T-cell (primary cell): ENCODE data around the gene PSTPIP2. TPM values are rescaled to one million over a fixed set of nuclear protein-coding genes. Genes with fewer than 3 reads are reported as not detected.

Source experiments
- ATAC-seq, 4 experiments: fragments of 200-7000 bp in 3 of 4; fragments of 150-1000 bp in 1 of 4; cut with Tn5 transposase; replicated peaks in 1 of 4; 1 replicate in 3 of 4; 2 replicates in 1 of 4; pipeline ENCODE4 v1.10.0; 2021; ENCODE audit warnings: moderate library complexity in 3 of 4, mild to moderate bottlenecking in 2 of 4, moderate number of reproducible peaks in 1 of 4
- CTCF ChIA-PET, 2 donors: fragments of 300-600 bp; sonication (Branson Sonifier 250); formaldehyde crosslinking; loops; one replicate each; lab custom pipeline; 2022; ENCODE audit warnings: antibody characterized with exemption in 2 of 2; lab: Charles Lee
- POLR2A ChIA-PET, 2 donors: fragments of 300-600 bp; sonication (Branson Sonifier 250); formaldehyde crosslinking; loops; one replicate each; lab custom pipeline; 2022; ENCODE audit warnings: antibody characterized with exemption in 2 of 2; lab: Charles Lee
- DNase-seq, 35 experiments: peaks; one replicate each; pipeline versions ENCODE4 v3.0.0 to v3.0.0-alpha.2; 2013 to 2023
- H3K27ac ChIP-seq: one replicate; pipeline ENCODE4 v1.5.1; 2013; ENCODE audit warnings: low read length
- H3K27me3 ChIP-seq, 2 experiments: replicated peaks in 1 of 2; 1 replicate in 1 of 2; 2 replicates in 1 of 2; pipeline versions ENCODE4 v1.6.1 to v1.7.0; 2013; ENCODE audit warnings: low read length in 1 of 2, mixed read lengths in 1 of 2; ENCODE audit not compliant: control insufficient read depth in 2 of 2, insufficient read depth in 2 of 2; ENCODE audit errors: extremely low read depth in 1 of 2
- H3K36me3 ChIP-seq, 2 donors: 1 replicate in 1 of 2; 2 replicates in 1 of 2; pipeline versions ENCODE4 v1.6.1 to v1.7.0; 2013; ENCODE audit warnings: low read length in 1 of 2; ENCODE audit not compliant: control insufficient read depth in 2 of 2, insufficient read depth in 1 of 2; ENCODE audit errors: extremely low read depth in 1 of 2
- H3K4me1 ChIP-seq, 2 experiments: 1 replicate in 1 of 2; 2 replicates in 1 of 2; pipeline versions ENCODE4 v1.6.1 to v1.7.0; 2013; ENCODE audit warnings: low read length in 2 of 2, mixed read lengths in 1 of 2; ENCODE audit not compliant: insufficient read depth in 2 of 2, control insufficient read depth in 1 of 2; ENCODE audit errors: extremely low read depth in 1 of 2
- H3K4me3 ChIP-seq, 2 donors: 1 replicate in 1 of 2; 2 replicates in 1 of 2; pipeline versions ENCODE4 v1.5.1 to v1.7.0; 2013; ENCODE audit warnings: mild to moderate bottlenecking in 2 of 2, low read length in 1 of 2, moderate library complexity in 1 of 2; ENCODE audit not compliant: control insufficient read depth in 1 of 2; ENCODE audit errors: extremely low read depth in 1 of 2
- H3K9me3 ChIP-seq: 2 replicates; pipeline ENCODE4 v1.7.0; 2013
- H3K27ac Mint-ChIP-seq, 2 donors: one replicate each; pipeline ENCODE4 v1.8.0; 2020 to 2021; ENCODE audit warnings: mild to moderate bottlenecking in 2 of 2, mixed read lengths in 2 of 2
- H3K27me3 Mint-ChIP-seq, 2 donors: one replicate each; pipeline ENCODE4 v1.8.0; 2021 to 2022; ENCODE audit warnings: mixed read lengths in 2 of 2
- H3K36me3 Mint-ChIP-seq: one replicate; pipeline ENCODE4 v1.8.0; 2021; ENCODE audit warnings: mixed read lengths
- H3K4me1 Mint-ChIP-seq, 3 donors: one replicate each; pipeline ENCODE4 v1.8.0; 2020 to 2022; ENCODE audit warnings: mixed read lengths in 3 of 3, mild to moderate bottlenecking in 1 of 3
- H3K4me3 Mint-ChIP-seq, 3 donors: one replicate each; pipeline ENCODE4 v1.8.0; 2020 to 2022; ENCODE audit warnings: mild to moderate bottlenecking in 3 of 3, mixed read lengths in 3 of 3, moderate library complexity in 3 of 3
- H3K9me3 Mint-ChIP-seq, 3 donors: one replicate each; pipeline ENCODE4 v1.8.0; 2020 to 2022; ENCODE audit warnings: mixed read lengths in 3 of 3
- WGBS: methylation state at CpG from one replicate; pipeline ENCODE4 v1.1.5; 2013; ENCODE audit warnings: missing lambda C conversion rate; ENCODE audit not compliant: insufficient coverage; 5-methylcytosine and 5-hydroxymethylcytosine counted together
- total RNA-seq, 35 experiments: library from RNA in 6 of 35; stranded (reverse) in 6 of 35; fragments of 120-200 nt in 1 of 35; gene quantifications; one replicate each; pipeline versions ENCODE4 v1.2.1 to v1.2.4 and lab custom pipeline; 2013 to 2026

PSTPIP2 gene
- total RNA-seq, 5 donors from 2014 or later (not counting 1 experiment from before 2014, with no cell fraction given), result 7.7 to 16.0 (median 11.4) TPM

DNA sequence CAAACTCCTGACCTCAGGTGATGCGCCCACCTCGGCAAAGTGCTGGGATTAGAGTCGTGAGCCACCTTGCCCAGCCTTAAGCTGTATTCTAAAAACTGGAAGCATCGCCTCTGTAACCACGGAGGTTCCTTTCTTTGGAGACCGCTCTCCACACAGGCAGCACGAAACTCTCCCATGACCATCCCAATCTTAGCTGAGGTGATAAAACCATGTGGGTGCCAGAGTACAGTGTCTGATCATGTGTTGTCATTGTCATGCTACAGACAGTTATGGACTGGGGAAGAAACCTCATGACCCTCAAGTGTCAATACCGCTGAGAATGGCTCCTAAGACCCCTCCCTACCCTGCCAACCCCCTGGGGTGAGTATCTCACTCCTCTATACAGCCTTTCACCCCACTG lies 63.5 kb downstream of the PSTPIP2 start:
- Histone ChIP-seq H3K4me1 (no peaks in the 10 kb centered on the region), H3K4me3 (no peak overlapping the region), H3K27ac (no peak overlapping the region), H3K9me3 (no peaks in the 10 kb centered on the region), H3K36me3 (peaks cover 0 to 18% of the 10 kb centered on the region in 2 donors), H3K27me3 (no peaks in the 10 kb centered on the region)
- POLR2A ChIA-PET, result interaction anchor here in 1 of 2 donors (0.5 to 0.6 kb wide), 2 partner anchors 162 to 255 kb away, joined by 3 to 6 read pairs; no protein-coding TSS in a partner anchor
- Mint-ChIP-seq H3K4me1 (peaks cover 0 to 4% (median 3%) of the 10 kb centered on the region in 3 donors), H3K4me3 (no peak overlapping the region), H3K27me3 (no peaks in the 10 kb centered on the region), H3K36me3 (peaks cover 27% of the 10 kb centered on the region), H3K9me3 (no peaks in the 10 kb centered on the region), H3K27ac (no peak overlapping the region)
- WGBS, result 91% methylated on average over 4 of the region's 8 CpGs
- no peak for ATAC-seq
- CTCF ChIA-PET, result interaction anchor here in 1 of 2 donors (1.2 kb wide), 1 partner anchor 65 kb away, joined by 4 read pairs; no protein-coding TSS in a partner anchor
- DNase-seq, result no peak

DNA sequence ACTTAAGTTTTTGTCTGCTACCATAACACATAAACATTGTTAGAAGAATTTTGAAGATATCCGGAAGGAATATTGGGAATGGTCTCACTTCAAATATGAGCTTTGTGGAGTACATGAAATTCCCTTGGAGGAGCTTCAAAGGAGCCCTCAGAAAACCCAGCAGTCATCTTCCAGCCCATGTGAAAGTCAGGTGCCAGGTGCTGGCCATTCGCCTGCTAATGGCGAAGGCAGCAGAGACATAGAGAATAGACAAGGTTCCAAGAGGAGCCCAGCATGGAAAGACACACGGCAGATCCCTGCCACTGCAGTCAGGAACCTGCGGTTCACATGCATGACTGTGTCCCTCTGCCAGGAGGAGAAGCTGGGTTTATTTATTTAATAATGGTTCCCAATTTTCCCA lies 64.9 kb downstream of the PSTPIP2 start:
- Mint-ChIP-seq H3K4me3 (no peak overlapping the region), H3K4me1 (peaks cover 0 to 9% (median 4%) of the 10 kb centered on the region in 3 donors), H3K27ac (no peak overlapping the region), H3K36me3 (peaks cover 35% of the 10 kb centered on the region), H3K9me3 (peaks cover 6 to 9% (median 8%) of the 10 kb centered on the region in 3 donors), H3K27me3 (no peaks in the 10 kb centered on the region)
- Histone ChIP-seq H3K27ac (no peak overlapping the region), H3K27me3 (no peaks in the 10 kb centered on the region), H3K4me3 (no peak overlapping the region), H3K4me1 (no peaks in the 10 kb centered on the region), H3K9me3 (no peaks in the 10 kb centered on the region), H3K36me3 (peaks cover 0 to 18% of the 10 kb centered on the region in 2 donors)
- POLR2A ChIA-PET, result no interaction called here
- ATAC-seq (no peak), DNase-seq (no peak)
- 98% methylated on average over 4 of the region's 5 CpGs for WGBS
- CTCF ChIA-PET, result no interaction called here

DNA sequence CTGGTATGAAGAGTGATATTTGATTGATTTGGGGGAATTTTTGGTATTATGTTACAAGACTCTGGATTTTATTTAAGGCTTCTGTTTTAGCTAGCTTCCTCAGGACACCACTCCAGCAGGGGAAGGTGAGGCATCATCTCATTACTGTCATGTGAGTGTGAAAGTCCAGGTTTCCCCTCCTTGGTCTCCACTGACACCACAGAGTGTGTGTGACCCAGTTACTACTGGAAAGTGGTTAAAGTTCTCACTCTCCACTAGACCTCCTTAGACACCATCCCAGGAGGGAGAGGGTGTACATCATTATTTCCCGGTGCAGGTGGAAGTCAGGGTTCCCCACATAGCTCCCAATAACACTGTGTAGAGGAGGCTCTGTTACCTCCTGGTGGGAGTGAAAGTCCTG lies 69.1 kb downstream of the PSTPIP2 start:
- peaks cover 19% of the 10 kb centered on the region for H3K36me3 Mint-ChIP-seq
- peaks cover 14 to 17% of the 10 kb centered on the region in 2 experiments for H3K4me1 ChIP-seq
- peak overlapping the region in 1 of 2 donors; percentile 10 for H3K27ac Mint-ChIP-seq
- no peak overlapping the region for H3K4me3 Mint-ChIP-seq
- H3K9me3 Mint-ChIP-seq, result peaks cover 11 to 12% (median 11%) of the 10 kb centered on the region in 3 donors
- H3K27me3 Mint-ChIP-seq, result no peaks in the 10 kb centered on the region
- no peak for DNase-seq
- no peak overlapping the region for H3K27ac ChIP-seq
- ChIA-PET CTCF (interaction anchor here in 1 of 2 donors (0.7 to 0.9 kb wide), 2 partner anchors 88 to 98 kb away, joined by 3 to 4 read pairs; no protein-coding TSS in a partner anchor), POLR2A (interaction anchor here in 1 of 2 donors (0.7 kb wide), 1 partner anchor 356 kb away, joined by 4 read pairs; no protein-coding TSS in a partner anchor)
- no peaks in the 10 kb centered on the region for H3K9me3 ChIP-seq
- peaks cover 32 to 46% (median 32%) of the 10 kb centered on the region in 3 donors for H3K4me1 Mint-ChIP-seq
- WGBS, result no CpG with 5 or more reads among the region's 1 CpG
- no peak for ATAC-seq
- no peaks in the 10 kb centered on the region for H3K27me3 ChIP-seq
- peaks cover 0 to 4% of the 10 kb centered on the region in 2 donors for H3K36me3 ChIP-seq
- H3K4me3 ChIP-seq, result no peak overlapping the region

DNA sequence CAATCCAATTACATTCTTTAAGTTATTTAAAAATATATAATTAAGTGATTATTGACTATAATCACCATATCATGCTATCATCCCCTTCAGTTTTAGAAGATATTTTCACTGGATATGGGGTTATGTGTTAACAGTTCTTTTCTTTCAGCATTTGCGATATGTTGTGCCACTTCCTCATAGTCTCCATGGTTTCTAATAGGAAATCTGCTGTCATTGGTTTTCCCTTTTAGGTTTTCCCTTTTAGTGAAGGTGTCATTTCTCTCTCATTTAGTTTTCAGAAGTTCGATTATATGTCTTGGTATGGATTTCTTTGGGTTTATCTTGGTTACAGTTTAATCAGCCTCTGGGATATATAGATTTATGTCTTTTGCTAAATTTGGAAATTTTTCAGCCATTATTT lies 70.2 kb downstream of the PSTPIP2 start:
- ATAC-seq (no peak), DNase-seq (no peak)
- H3K27ac ChIP-seq, result no peak overlapping the region
- peaks cover 19 to 24% of the 10 kb centered on the region in 2 experiments for H3K4me1 ChIP-seq
- H3K27me3 Mint-ChIP-seq, result no peaks in the 10 kb centered on the region
- H3K9me3 ChIP-seq, result no peaks in the 10 kb centered on the region
- WGBS, result no CpG with 5 or more reads among the region's 2 CpGs
- H3K27ac Mint-ChIP-seq, result peak overlapping the region in 1 of 2 donors; percentile 58
- H3K4me3 ChIP-seq, result no peak overlapping the region
- H3K4me1 Mint-ChIP-seq, result peaks cover 38 to 55% (median 41%) of the 10 kb centered on the region in 3 donors
- no peaks in the 10 kb centered on the region for H3K36me3 ChIP-seq
- H3K36me3 Mint-ChIP-seq, result peaks cover 19% of the 10 kb centered on the region
- ChIA-PET CTCF (interaction anchor here (0.6 to 0.9 kb wide), 2 partner anchors 74 to 97 kb away, joined by 3 to 4 read pairs; no protein-coding TSS in a partner anchor), POLR2A (no interaction called here)
- H3K4me3 Mint-ChIP-seq, result no peak overlapping the region
- no peaks in the 10 kb centered on the region for H3K27me3 ChIP-seq
- H3K9me3 Mint-ChIP-seq, result peaks cover 11 to 12% (median 11%) of the 10 kb centered on the region in 3 donors

DNA sequence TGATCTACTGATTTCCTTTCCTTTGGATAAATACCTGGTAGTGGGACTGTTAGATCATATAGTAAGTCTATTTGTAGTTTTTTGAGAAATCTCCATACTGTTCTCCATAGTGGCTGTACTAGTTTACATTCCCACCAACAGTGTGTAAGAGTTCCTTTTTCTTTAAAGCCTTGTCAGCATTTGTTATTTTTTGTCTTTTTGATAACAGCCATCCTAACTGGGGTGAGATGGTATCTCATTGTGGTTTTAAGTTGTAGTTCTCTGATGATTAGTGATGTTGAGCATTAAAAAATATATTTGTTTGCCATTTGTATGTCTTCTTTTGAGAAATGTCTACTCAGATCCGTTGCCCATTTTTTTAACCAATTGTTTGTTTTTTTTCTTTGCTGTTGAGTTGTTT lies 71.0 kb downstream of the PSTPIP2 start:
- no peaks in the 10 kb centered on the region for H3K9me3 ChIP-seq
- H3K36me3 ChIP-seq, result no peaks in the 10 kb centered on the region
- Mint-ChIP-seq H3K4me3 (no peak overlapping the region), H3K27me3 (no peaks in the 10 kb centered on the region), H3K27ac (peak overlapping the region; percentile 80 to 89), H3K4me1 (peaks cover 42 to 61% (median 45%) of the 10 kb centered on the region in 3 donors), H3K36me3 (peaks cover 19% of the 10 kb centered on the region), H3K9me3 (peaks cover 11 to 12% (median 11%) of the 10 kb centered on the region in 3 donors)
- DNase-seq (no peak), ATAC-seq (no peak)
- WGBS, result no CpG with 5 or more reads among the region's 1 CpG
- no peak overlapping the region for H3K4me3 ChIP-seq
- ChIA-PET CTCF (no interaction called here), POLR2A (no interaction called here)
- H3K27me3 ChIP-seq, result no peaks in the 10 kb centered on the region
- H3K4me1 ChIP-seq, result peaks cover 20 to 30% of the 10 kb centered on the region in 2 experiments
- H3K27ac ChIP-seq, result no peak overlapping the region

DNA sequence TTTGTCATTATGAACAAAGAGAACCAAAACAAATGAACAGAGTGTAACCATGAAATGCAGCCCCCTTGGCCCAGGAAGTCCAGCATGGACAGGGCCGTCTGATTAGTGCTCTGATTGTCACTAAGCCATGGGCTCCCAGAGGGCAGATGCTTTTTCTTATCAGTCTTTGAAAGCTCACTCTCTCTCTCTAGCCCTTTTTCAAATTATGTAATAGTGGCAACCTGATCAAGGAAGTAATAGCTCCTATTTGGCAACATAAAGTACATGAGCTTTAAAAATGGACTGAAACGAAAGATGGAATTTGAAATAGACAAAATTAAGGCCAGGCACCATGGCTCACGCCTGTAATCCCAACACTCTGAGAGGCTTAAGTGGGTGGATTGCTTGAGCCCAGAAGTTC lies 72.5 kb downstream of the PSTPIP2 start:
- no peaks in the 10 kb centered on the region for H3K27me3 ChIP-seq
- H3K27ac ChIP-seq, result peak overlapping the region; percentile 79
- no peaks in the 10 kb centered on the region for H3K27me3 Mint-ChIP-seq
- ATAC-seq (no peak), DNase-seq (no peak)
- peaks cover 42 to 67% (median 48%) of the 10 kb centered on the region in 3 donors for H3K4me1 Mint-ChIP-seq
- H3K9me3 Mint-ChIP-seq, result peaks cover 11 to 12% (median 11%) of the 10 kb centered on the region in 3 donors
- H3K27ac Mint-ChIP-seq, result peak overlapping the region; percentile 94 to 97
- POLR2A ChIA-PET, result interaction anchor here in 1 of 2 donors (0.6 kb wide), 3 partner anchors 9 to 102 kb away, joined by 3 to 7 read pairs (median 5); no protein-coding TSS in a partner anchor
- no peaks in the 10 kb centered on the region for H3K36me3 ChIP-seq
- H3K36me3 Mint-ChIP-seq, result peaks cover 14% of the 10 kb centered on the region
- H3K4me3 ChIP-seq, result no peak overlapping the region
- peaks cover 20 to 30% of the 10 kb centered on the region in 2 experiments for H3K4me1 ChIP-seq
- peak overlapping the region in 1 of 3 donors; percentile 61 for H3K4me3 Mint-ChIP-seq
- H3K9me3 ChIP-seq, result no peaks in the 10 kb centered on the region
- CTCF ChIA-PET, result interaction anchor here in 1 of 2 donors (0.6 kb wide), 2 partner anchors 26 to 213 kb away, joined by 4 to 7 read pairs; no protein-coding TSS in a partner anchor
- WGBS, result no CpG with 5 or more reads among the region's 3 CpGs
